Breast epithelium (tissue), 4 donors: ENCODE results near the gene PLA2G2D. TPM values are rescaled to one million over a fixed set of nuclear protein-coding genes. Genes with fewer than 3 reads are reported as not detected.

Experiments
- DNase-seq, 2 donors: peaks; one replicate each; pipeline ENCODE4 v3.0.0-alpha.2; 2019; ENCODE audit warnings: low spot score in 2 of 2
- H3K27ac ChIP-seq, 2 donors: fragments of 200-600 bp; sonication (generic) in 1 of 2; one replicate each; pipeline ENCODE4 v1.5.1; 2016 to 2019; ENCODE audit warnings: mild to moderate bottlenecking in 1 of 2
- H3K27me3 ChIP-seq, 2 donors: fragments of 200-600 bp; sonication (generic) in 1 of 2; one replicate each; pipeline versions ENCODE4 v1.5.1 to v1.6.0; 2017 to 2019; ENCODE audit warnings: control low read depth in 1 of 2, mild to moderate bottlenecking in 1 of 2
- H3K36me3 ChIP-seq: fragments of 200-600 bp; one replicate; pipeline ENCODE4 v1.5.1; 2019
- H3K4me1 ChIP-seq, 2 donors: fragments of 200-600 bp; sonication (generic); one replicate each; pipeline ENCODE4 v1.5.1; 2016 to 2019; ENCODE audit warnings: control low read depth in 1 of 2
- H3K4me3 ChIP-seq, 3 donors: fragments of 200-600 bp; sonication (generic); 1 replicate in 2 of 3; 2 replicates in 1 of 3; pipeline ENCODE4 v1.5.1; 2016 to 2019; ENCODE audit warnings: mild to moderate bottlenecking in 3 of 3, moderate library complexity in 2 of 3
- H3K9me3 ChIP-seq, 2 donors: fragments of 200-600 bp; sonication (generic) in 1 of 2; one replicate each; pipeline ENCODE4 v1.5.1; 2016 to 2019; ENCODE audit warnings: control low read depth in 1 of 2
- CTCF ChIP-seq, 3 donors: fragments of 450-650 bp; IDR thresholded peaks; one replicate each; pipeline ENCODE4 v1.5.1; 2016 to 2017; ENCODE audit warnings: antibody characterized with exemption in 3 of 3, mild to moderate bottlenecking in 3 of 3, moderate library complexity in 3 of 3
- POLR2A ChIP-seq: fragments of 450-650 bp; IDR thresholded peaks from one replicate; pipeline ENCODE4 v1.6.1; 2016; ENCODE audit warnings: antibody characterized with exemption, mild to moderate bottlenecking, moderate library complexity
- POLR2AphosphoS5 ChIP-seq, 3 donors: sonication (generic); formaldehyde crosslinking; IDR thresholded peaks; one replicate each; pipeline ENCODE4 v1.6.1; 2017; ENCODE audit warnings: antibody characterized with exemption in 3 of 3
- intact Hi-C: fragments of 100-400 bp; cut with DNase I; formaldehyde crosslinking; loops from one replicate; pipeline ENCODE4 v1.15.1; 2023; ENCODE audit warnings: low total_unique reads
- total RNA-seq, 3 donors: library from RNA; depleted of rRNA; stranded (reverse); fragments of >200 nt; gene quantifications; one replicate each; pipeline ENCODE4 v1.1.0, GENCODE V29; 2016

The PLA2G2D gene
- total RNA-seq, 3 donors from 2014 or later = 0.44 TPM; not detected in 2

GRCh38 chr1:20102875-20103274 is 16.5 kb downstream of the PLA2G2D start:
- Histone ChIP-seq H3K36me3 (no peaks in the 10 kb centered on the region), H3K9me3 (no peaks in the 10 kb centered on the region), H3K4me3 (no peak overlapping the region), H3K27me3 (no peaks in the 10 kb centered on the region), H3K27ac (no peak overlapping the region), H3K4me1 (no peaks in the 10 kb centered on the region)
- intact Hi-C loops = no loop called here
- TF ChIP-seq POLR2A (no peak), POLR2AphosphoS5 (IDR thresholded peaks at IDR 0.05) (no peak), CTCF (IDR thresholded peaks at IDR 0.05) (no peak)
- no peak for DNase-seq

GRCh38 chr1:20100632-20101355 is 18.5 kb downstream of the PLA2G2D start:
- no peaks in the 10 kb centered on the region for H3K27me3 ChIP-seq
- no peak overlapping the region for H3K27ac ChIP-seq
- H3K4me1 ChIP-seq = no peaks in the 10 kb centered on the region
- H3K36me3 ChIP-seq = no peaks in the 10 kb centered on the region
- H3K4me3 ChIP-seq = no peak overlapping the region
- DNase-seq = no peak
- H3K9me3 ChIP-seq = peaks cover 0 to 3% of the 10 kb centered on the region in 2 donors
- TF ChIP-seq POLR2A = no peak
- peak; percentile 64 to 92 (median 84) for TF ChIP-seq CTCF (IDR thresholded peaks at IDR 0.05)
- intact Hi-C loops = no loop called here

- Histone ChIP-seq H3K4me3 (no peak overlapping the region), H3K27ac (no peak overlapping the region), H3K27me3 (no peaks in the 10 kb centered on the region), H3K36me3 (no peaks in the 10 kb centered on the region), H3K9me3 (peaks cover 0 to 3% of the 10 kb centered on the region in 2 donors), H3K4me1 (no peaks in the 10 kb centered on the region)
- no peak for TF ChIP-seq POLR2A
- no peak for TF ChIP-seq POLR2AphosphoS5 (IDR thresholded peaks at IDR 0.05)
- no peak for TF ChIP-seq CTCF (IDR thresholded peaks at IDR 0.05)
- intact Hi-C loops = no loop called here
- DNase-seq = no peak
Measured at GRCh38 chr1:20099533-20099932, 19.8 kb downstream of the PLA2G2D start.

- intact Hi-C loops = no loop called here
- no peak for DNase-seq
Measured at GRCh38 chr1:20096840-20097447, 22.4 kb downstream of the PLA2G2D start.

More at GRCh38 chr1:20096840-20097447, 22.4 kb downstream of the PLA2G2D start:
- no peaks in the 10 kb centered on the region for H3K27me3 ChIP-seq
- no peak overlapping the region for H3K4me3 ChIP-seq
- TF ChIP-seq POLR2A = no peak
- no peak for TF ChIP-seq POLR2AphosphoS5 (IDR thresholded peaks at IDR 0.05)
- TF ChIP-seq CTCF (IDR thresholded peaks at IDR 0.05) = no peak
- H3K4me1 ChIP-seq = no peaks in the 10 kb centered on the region
- H3K27ac ChIP-seq = no peak overlapping the region
- no peaks in the 10 kb centered on the region for H3K36me3 ChIP-seq
- peaks cover 0 to 3% of the 10 kb centered on the region in 2 donors for H3K9me3 ChIP-seq
